ENCODE measurements around the gene TNNC1. TPM values are rescaled to one million over a fixed set of nuclear protein-coding genes. Genes with fewer than 3 reads are reported as not detected.

The TNNC1 gene
- total and polyA plus RNA-seq, 9 of the 15 experiments (the other 6 are each of a cell fraction or from before 2014, with no cell fraction given), result 0.08 to 0.85 (median 0.42) TPM; not detected in 4

- POLR2A ChIA-PET, result interaction anchor here (0.6 to 0.7 kb wide), 2 partner anchors 17 to 24 kb away, joined by 3 read pairs; no protein-coding TSS in a partner anchor
- no peak for FAIRE-seq
Measured at GRCh38 chr3:52495777-52496602, 42.1 kb upstream of the TNNC1 start.

GRCh38 chr3:52494886-52495495 lies 41.1 kb upstream of the TNNC1 start, which contains the start of gene STAB1:
Gene STAB1, plus strand, starts transcription at chr3:52495338. Its CDS starts 76 bp downstream, at chr3:52495414.
- H3K9me1 ChIP-seq (ENCODE audit: control insufficient read depth, insufficient read depth, low read length), result no peaks in the 10 kb centered on the region
- H3K36me3 ChIP-seq (ENCODE audit: control insufficient read depth, insufficient read depth, low read length), result peaks cover 26% of the 10 kb centered on the region; the same call in 2 of the 3 replicates
- no peaks in the 10 kb centered on the region for H3K79me2 ChIP-seq (ENCODE audit: control insufficient read depth, insufficient read depth, low read length)
- H3K9ac ChIP-seq (ENCODE audit: insufficient read depth in 1 of 2, low read depth in 2 of 2, low read length in 2 of 2), result peak within 1 kb of the TSS in 1 of 2 experiments; percentile 26; a peak in 1 of 4 replicates
- peak; percentile 7; the same call in 1 of the 3 replicates for ATAC-seq
- peak in 1 of 4 experiments; percentile 26 for DNase-seq (ENCODE audit: extremely low read depth in 1 of 4, low spot score in 3 of 4)
- no TSS peak for BruUV-seq (replicated peaks)
- in situ Hi-C loops (cut with MboI) (no loop called here), intact Hi-C loops (cut with micrococcal nuclease) (no loop called here)
- peaks cover 5 to 39% of the 10 kb centered on the region in 2 experiments; a peak in 3 of 5 replicates for H3K4me1 ChIP-seq (replicated peaks in 1 of 2; ENCODE audit: control insufficient read depth in 2 of 2, insufficient read depth in 2 of 2, low read length in 2 of 2)
- H3K27me3 ChIP-seq (ENCODE audit: control insufficient read depth in 2 of 2, insufficient read depth in 2 of 2, low read length in 2 of 2), result no peaks in the 10 kb centered on the region
- H3K9me3 ChIP-seq (replicated peaks; ENCODE audit: control insufficient read depth, insufficient read depth, low read depth, low read length), result no peaks in the 10 kb centered on the region
- no peak for FAIRE-seq
- H3K4me2 ChIP-seq (ENCODE audit: insufficient read depth, low read length), result no peak within 1 kb of the TSS
- H4K20me1 ChIP-seq (replicated peaks; ENCODE audit: control insufficient read depth, insufficient read depth, low read length), result no peaks in the 10 kb centered on the region; the same call in 1 of the 2 replicates
- H3K27ac ChIP-seq (ENCODE audit: extremely low read depth, low read depth, low read length), result no peak within 1 kb of the TSS
- 63% methylated on average over 20 of the region's 25 CpGs for WGBS (ENCODE audit: insufficient coverage, low coverage, missing lambda C conversion rate)
- CTCF ChIA-PET (ENCODE audit: low intra/inter-chr PET ratio), result no interaction called here
- H3K4me3 ChIP-seq, result no peak within 1 kb of the TSS
- POLR2A ChIA-PET, result interaction anchor here (1.0 kb wide), 1 partner anchor 48 kb away, joined by 4 read pairs; no protein-coding TSS in a partner anchor
- TF ChIP-seq PCBP2 (IDR thresholded peaks at IDR 0.05; ENCODE audit: low read depth, low read length, poor library complexity, severe bottlenecking) (no peak), ZNF584 (CRISPR knock-in tag; IDR thresholded peaks at IDR 0.05; ENCODE audit: low read depth) (no peak), GABPA (tag; conservative IDR thresholded peaks at IDR 0.05; ENCODE audit: low read depth) (no peak), JUNB (CRISPR knock-in tag; conservative IDR thresholded peaks at IDR 0.05) (no peak), CBFB (CRISPR knock-in tag; IDR thresholded peaks at IDR 0.05) (no peak), ZNF282 (CRISPR knock-in tag; IDR thresholded peaks at IDR 0.05) (no peak), ZFP30 (CRISPR knock-in tag; IDR thresholded peaks at IDR 0.05; ENCODE audit: borderline replicate concordance) (no peak), HMGN3 (IDR thresholded peaks at IDR 0.05; ENCODE audit: borderline replicate concordance, extremely low read depth, insufficient read length, low read depth, low read length) (no peak)
- no peak within 1 kb of the TSS for H2AFZ ChIP-seq (ENCODE audit: low read depth, low read length)

More at GRCh38 chr3:52495777-52496602, 42.1 kb upstream of the TNNC1 start:
- Histone ChIP-seq H3K9me1 (ENCODE audit: control insufficient read depth, insufficient read depth, low read length) (no peaks in the 10 kb centered on the region), H3K4me1 (replicated peaks in 1 of 2; ENCODE audit: control insufficient read depth in 2 of 2, insufficient read depth in 2 of 2, low read length in 2 of 2) (peaks cover 5 to 40% of the 10 kb centered on the region in 2 experiments; a peak in 3 of 5 replicates), H3K27me3 (ENCODE audit: control insufficient read depth in 2 of 2, insufficient read depth in 2 of 2, low read length in 2 of 2) (no peaks in the 10 kb centered on the region), H2AFZ (ENCODE audit: low read depth, low read length) (no peak overlapping the region), H3K9me3 (replicated peaks; ENCODE audit: control insufficient read depth, insufficient read depth, low read depth, low read length) (no peaks in the 10 kb centered on the region), H3K79me2 (ENCODE audit: control insufficient read depth, insufficient read depth, low read length) (no peaks in the 10 kb centered on the region), H3K27ac (ENCODE audit: extremely low read depth, low read depth, low read length) (no peak overlapping the region), H4K20me1 (replicated peaks; ENCODE audit: control insufficient read depth, insufficient read depth, low read length) (no peaks in the 10 kb centered on the region), H3K4me2 (ENCODE audit: insufficient read depth, low read length) (no peak overlapping the region), H3K9ac (ENCODE audit: insufficient read depth in 1 of 2, low read depth in 2 of 2, low read length in 2 of 2) (no peak overlapping the region; a peak in 1 of 4 replicates), H3K4me3 (no peak overlapping the region), H3K36me3 (ENCODE audit: control insufficient read depth, insufficient read depth, low read length) (peaks cover 18% of the 10 kb centered on the region; the same call in 2 of the 3 replicates)
- BruUV-seq (replicated peaks), result no TSS peak
- TF ChIP-seq ZNF143 (CRISPR knock-in tag; IDR thresholded peaks at IDR 0.05), result no peak
- TF ChIP-seq MTA2 (IDR thresholded peaks at IDR 0.05; ENCODE audit: low read depth), result no peak
- no peak for TF ChIP-seq FOS (IDR thresholded peaks at IDR 0.05; ENCODE audit: extremely low read depth, insufficient read length)
- TF ChIP-seq NUFIP1 (IDR thresholded peaks at IDR 0.05; ENCODE audit: partially characterized antibody), result no peak
- no peak for TF ChIP-seq LARP7 (IDR thresholded peaks at IDR 0.05)
- TF ChIP-seq TFAM (CRISPR knock-in tag; conservative IDR thresholded peaks at IDR 0.05), result no peak
- no peak for TF ChIP-seq ZFX (CRISPR knock-in tag; IDR thresholded peaks at IDR 0.05)
- in situ Hi-C loops (cut with MboI) (no loop called here), intact Hi-C loops (cut with micrococcal nuclease) (no loop called here)
- no peak for DNase-seq (ENCODE audit: extremely low read depth in 1 of 4, low spot score in 3 of 4)
- CTCF ChIA-PET (ENCODE audit: low intra/inter-chr PET ratio), result no interaction called here
- 35% methylated on average over 12 of the region's 16 CpGs for WGBS (ENCODE audit: insufficient coverage, low coverage, missing lambda C conversion rate)
- no peak for ATAC-seq

Data from K562 (cell line).